HG03378 (cell line): ENCODE results near the gene PLA2G1B.

ENCODE experiments used
- ATAC-seq: cut with Tn5 transposase; IDR thresholded peaks from one replicate; pipeline ENCODE4 v1.9.1; 2021; ENCODE audit warnings: mild to moderate bottlenecking, moderate library complexity; ENCODE audit not compliant: unreplicated experiment

PLA2G1B gene

GRCh38 chr12:120276734-120277133, 50.8 kb downstream of the PLA2G1B start:
- ATAC-seq: no peak
